ENCODE measurements around the gene SIT1.

GRCh38 chr9:35618854-35619799 lies 31.6 kb downstream of the SIT1 start:
- TF ChIP-seq CTCF (IDR thresholded peaks at IDR 0.05): no peak
- no peak for TF ChIP-seq REST (IDR thresholded peaks at IDR 0.05; ENCODE audit: insufficient read depth in 1 of 2, low read depth in 2 of 2, low read length in 1 of 2)

All from Panc1 (cell line).